GM23338 (cell line): ENCODE measurements around the gene WAPL.

ENCODE experiments used
- CREB1 ChIP-seq: fragments of 250-450 bp; sonication (Bioruptor Pico); IDR thresholded peaks from 2 replicates; pipeline ENCODE4 v1.5.0; 2020; ENCODE audit warnings: low read depth, mild to moderate bottlenecking, moderate library complexity
- EZH2 ChIP-seq: fragments of 200-600 bp; sonication (generic); IDR thresholded peaks from one replicate; pipeline ENCODE4 v1.8.0; 2017; ENCODE audit warnings: antibody characterized with exemption, mild to moderate bottlenecking, low read depth; ENCODE audit not compliant: unreplicated experiment
- NANOG ChIP-seq: IDR thresholded peaks from 2 replicates; pipeline ENCODE4 v1.6.1; 2016; ENCODE audit warnings: antibody characterized with exemption, borderline replicate concordance
- POLR2AphosphoS5 ChIP-seq: IDR thresholded peaks from 2 replicates; pipeline ENCODE4 v1.6.1; 2016; ENCODE audit warnings: antibody characterized with exemption, low read depth
- TF ChIP-seq, protein P1 (sequence below), 2 experiments: fragments of 200-600 bp in 1 of 2; sonication (generic) in 1 of 2; conservative IDR thresholded peaks; 2 replicates each; pipeline versions ENCODE4 v1.5.1 to v1.6.1; 2016 to 2017; ENCODE audit warnings: antibody characterized with exemption in 2 of 2, low read depth in 2 of 2, mild to moderate bottlenecking in 2 of 2, moderate library complexity in 1 of 2
- TF ChIP-seq, protein P2 (sequence below): IDR thresholded peaks from one replicate; pipeline ENCODE4 v1.6.1; 2018; ENCODE audit warnings: antibody characterized with exemption; ENCODE audit not compliant: unreplicated experiment

DNA sequence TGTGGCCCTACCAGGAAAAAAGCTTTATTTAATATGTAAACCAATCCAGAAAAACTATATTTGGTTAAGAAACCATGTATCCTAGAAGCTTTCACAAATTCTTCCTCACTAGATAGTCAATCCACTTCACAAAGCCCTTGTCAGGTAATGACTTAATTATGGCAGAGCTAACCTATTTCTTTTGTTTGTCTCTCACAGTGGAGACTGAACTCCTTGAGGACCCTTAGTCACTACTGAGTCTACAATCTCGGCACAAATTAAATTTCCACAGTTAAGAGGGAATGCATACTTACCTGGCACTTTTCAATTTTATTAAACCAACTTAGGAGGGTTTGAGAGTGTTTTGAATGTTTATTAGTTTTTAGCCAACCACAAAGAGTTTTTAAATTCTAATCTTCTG, 23.0 kb downstream of the WAPL start:
- TF ChIP-seq CREB1 (CRISPR knock-in tag), result no peak
- TF ChIP-seq, protein P1, sequence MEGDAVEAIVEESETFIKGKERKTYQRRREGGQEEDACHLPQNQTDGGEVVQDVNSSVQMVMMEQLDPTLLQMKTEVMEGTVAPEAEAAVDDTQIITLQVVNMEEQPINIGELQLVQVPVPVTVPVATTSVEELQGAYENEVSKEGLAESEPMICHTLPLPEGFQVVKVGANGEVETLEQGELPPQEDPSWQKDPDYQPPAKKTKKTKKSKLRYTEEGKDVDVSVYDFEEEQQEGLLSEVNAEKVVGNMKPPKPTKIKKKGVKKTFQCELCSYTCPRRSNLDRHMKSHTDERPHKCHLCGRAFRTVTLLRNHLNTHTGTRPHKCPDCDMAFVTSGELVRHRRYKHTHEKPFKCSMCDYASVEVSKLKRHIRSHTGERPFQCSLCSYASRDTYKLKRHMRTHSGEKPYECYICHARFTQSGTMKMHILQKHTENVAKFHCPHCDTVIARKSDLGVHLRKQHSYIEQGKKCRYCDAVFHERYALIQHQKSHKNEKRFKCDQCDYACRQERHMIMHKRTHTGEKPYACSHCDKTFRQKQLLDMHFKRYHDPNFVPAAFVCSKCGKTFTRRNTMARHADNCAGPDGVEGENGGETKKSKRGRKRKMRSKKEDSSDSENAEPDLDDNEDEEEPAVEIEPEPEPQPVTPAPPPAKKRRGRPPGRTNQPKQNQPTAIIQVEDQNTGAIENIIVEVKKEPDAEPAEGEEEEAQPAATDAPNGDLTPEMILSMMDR (conservative IDR thresholded peaks at IDR 0.05; ENCODE audit: low read depth in 2 of 2), result no peak
- no peak for TF ChIP-seq EZH2
- TF ChIP-seq, protein P2, sequence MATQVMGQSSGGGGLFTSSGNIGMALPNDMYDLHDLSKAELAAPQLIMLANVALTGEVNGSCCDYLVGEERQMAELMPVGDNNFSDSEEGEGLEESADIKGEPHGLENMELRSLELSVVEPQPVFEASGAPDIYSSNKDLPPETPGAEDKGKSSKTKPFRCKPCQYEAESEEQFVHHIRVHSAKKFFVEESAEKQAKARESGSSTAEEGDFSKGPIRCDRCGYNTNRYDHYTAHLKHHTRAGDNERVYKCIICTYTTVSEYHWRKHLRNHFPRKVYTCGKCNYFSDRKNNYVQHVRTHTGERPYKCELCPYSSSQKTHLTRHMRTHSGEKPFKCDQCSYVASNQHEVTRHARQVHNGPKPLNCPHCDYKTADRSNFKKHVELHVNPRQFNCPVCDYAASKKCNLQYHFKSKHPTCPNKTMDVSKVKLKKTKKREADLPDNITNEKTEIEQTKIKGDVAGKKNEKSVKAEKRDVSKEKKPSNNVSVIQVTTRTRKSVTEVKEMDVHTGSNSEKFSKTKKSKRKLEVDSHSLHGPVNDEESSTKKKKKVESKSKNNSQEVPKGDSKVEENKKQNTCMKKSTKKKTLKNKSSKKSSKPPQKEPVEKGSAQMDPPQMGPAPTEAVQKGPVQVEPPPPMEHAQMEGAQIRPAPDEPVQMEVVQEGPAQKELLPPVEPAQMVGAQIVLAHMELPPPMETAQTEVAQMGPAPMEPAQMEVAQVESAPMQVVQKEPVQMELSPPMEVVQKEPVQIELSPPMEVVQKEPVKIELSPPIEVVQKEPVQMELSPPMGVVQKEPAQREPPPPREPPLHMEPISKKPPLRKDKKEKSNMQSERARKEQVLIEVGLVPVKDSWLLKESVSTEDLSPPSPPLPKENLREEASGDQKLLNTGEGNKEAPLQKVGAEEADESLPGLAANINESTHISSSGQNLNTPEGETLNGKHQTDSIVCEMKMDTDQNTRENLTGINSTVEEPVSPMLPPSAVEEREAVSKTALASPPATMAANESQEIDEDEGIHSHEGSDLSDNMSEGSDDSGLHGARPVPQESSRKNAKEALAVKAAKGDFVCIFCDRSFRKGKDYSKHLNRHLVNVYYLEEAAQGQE, result no peak
- no peak for TF ChIP-seq POLR2AphosphoS5
- TF ChIP-seq NANOG, result no peak
